Fibroblast of mammary gland (primary cell): ENCODE data around the gene DST.

Source experiments
- DNase-seq: peaks from one replicate; pipeline ENCODE4 v3.0.0-alpha.2; 2010; ENCODE audit warnings: low read depth
- H3K4me3 ChIP-seq: 2 replicates; pipeline ENCODE4 v1.5.1; 2011; ENCODE audit warnings: low read depth, mild to moderate bottlenecking, low read length, moderate library complexity; ENCODE audit not compliant: control insufficient read depth
- CTCF ChIP-seq: conservative IDR thresholded peaks from 2 replicates; pipeline ENCODE4 v1.5.1; 2011; ENCODE audit warnings: low read depth, low read length, inconsistent platforms; ENCODE audit not compliant: control insufficient read depth, insufficient read depth

DST gene

GRCh38 chr6:56638760-56639159, 3.9 kb downstream of the DST start:
- DNase-seq: no peak
- no peak for TF ChIP-seq CTCF
- no peak overlapping the region for H3K4me3 ChIP-seq

GRCh38 chr6:56637640-56638039, 5.0 kb downstream of the DST start:
- TF ChIP-seq CTCF: peak; percentile 63
- DNase-seq: peak; percentile 81
- no peak overlapping the region for H3K4me3 ChIP-seq

GRCh38 chr6:56628105-56628504, 14.6 kb downstream of the DST start:
- DNase-seq: no peak
- H3K4me3 ChIP-seq: no peak overlapping the region
- TF ChIP-seq CTCF: no peak

GRCh38 chr6:56625356-56625755, 17.3 kb downstream of the DST start:
- no peak for TF ChIP-seq CTCF
- no peak for DNase-seq
- no peak overlapping the region for H3K4me3 ChIP-seq

DNA sequence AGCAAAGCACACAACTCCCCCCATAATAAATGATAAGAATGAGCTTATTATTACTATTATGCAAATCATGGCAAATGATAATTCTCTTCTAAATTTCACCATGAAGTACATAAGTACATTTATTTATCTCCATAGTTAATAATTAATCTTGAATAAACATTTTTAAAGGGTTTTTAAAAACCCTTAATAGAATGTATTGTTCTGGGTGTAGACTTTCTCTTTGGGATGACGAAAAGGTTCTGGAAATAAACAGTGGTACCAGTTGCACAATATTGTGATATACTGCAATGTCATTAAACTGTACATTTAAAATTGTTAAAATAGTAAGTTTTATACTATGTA, 18.0 kb downstream of the DST start:
- no peak for TF ChIP-seq CTCF
- DNase-seq: no peak
- no peak overlapping the region for H3K4me3 ChIP-seq

GRCh38 chr6:56624046-56624727, 18.5 kb downstream of the DST start:
- no peak overlapping the region for H3K4me3 ChIP-seq
- TF ChIP-seq CTCF: no peak
- DNase-seq: peak; percentile 13
